ENCODE data around the gene PSMD7.
"Not testable (repeated sequence)": the region's sequence is repeated elsewhere in the genome, so short reads cannot be mapped to it uniquely, and the experiment has no call there.

PSMD7 gene

GRCh38 chr16:74339226-74339625 is 42.6 kb downstream of the PSMD7 start:
- H3K4me3 ChIP-seq (ENCODE audit: low read length); H3K36me3 ChIP-seq (ENCODE audit: control insufficient read depth, insufficient read depth, low read length); H3K27ac ChIP-seq (ENCODE audit: low read length); H3K9me3 ChIP-seq (ENCODE audit: control insufficient read depth, insufficient read depth, low read length); DNase-seq (ENCODE audit: low read depth, low spot score); H3K4me1 ChIP-seq (ENCODE audit: control insufficient read depth, insufficient read depth, low read length); H3K27me3 ChIP-seq (ENCODE audit: control insufficient read depth, insufficient read depth, low read length): not testable (repeated sequence)
- WGBS (ENCODE audit: insufficient coverage, insufficient read length), result no CpG with 5 or more reads among the region's 10 CpGs

GRCh38 chr16:74353038-74353437 is 56.4 kb downstream of the PSMD7 start:
- H3K27ac ChIP-seq (ENCODE audit: low read length); H3K4me1 ChIP-seq (ENCODE audit: control insufficient read depth, insufficient read depth, low read length); H3K4me3 ChIP-seq (ENCODE audit: low read length); H3K27me3 ChIP-seq (ENCODE audit: control insufficient read depth, insufficient read depth, low read length); H3K9me3 ChIP-seq (ENCODE audit: control insufficient read depth, insufficient read depth, low read length); H3K36me3 ChIP-seq (ENCODE audit: control insufficient read depth, insufficient read depth, low read length); DNase-seq (ENCODE audit: low read depth, low spot score): not testable (repeated sequence)
- WGBS (ENCODE audit: insufficient coverage, insufficient read length), result no CpG with 5 or more reads among the region's 4 CpGs
